Stimulated activated memory B cell treated with anti-CD40 and anti-IgM and Interleukin-4, amounts not matched to agents 10 μg/mL and 1 μg/mL and 100 μg/mL, for 72 hours (primary cell): ENCODE data around the gene TNFAIP8.

Source experiments
- ATAC-seq: fragments of 150-1000 bp; cut with Tn5 transposase; 2 replicates; pipeline ENCODE4 v1.10.0; 2021
- H3K27ac Mint-ChIP-seq: one replicate; pipeline ENCODE4 v1.8.0; 2022; ENCODE audit warnings: mild to moderate bottlenecking, mixed read lengths
- H3K27me3 Mint-ChIP-seq: one replicate; pipeline ENCODE4 v1.8.0; 2022; ENCODE audit warnings: mixed read lengths
- H3K36me3 Mint-ChIP-seq: one replicate; pipeline ENCODE4 v1.8.0; 2022; ENCODE audit warnings: mixed read lengths
- H3K4me1 Mint-ChIP-seq: one replicate; pipeline ENCODE4 v1.8.0; 2022; ENCODE audit warnings: mixed read lengths
- H3K4me3 Mint-ChIP-seq: one replicate; pipeline ENCODE4 v1.8.0; 2022; ENCODE audit warnings: mild to moderate bottlenecking, moderate library complexity, mixed read lengths
- H3K9me3 Mint-ChIP-seq: one replicate; pipeline ENCODE4 v1.8.0; 2022; ENCODE audit warnings: mixed read lengths

TNFAIP8 gene

DNA sequence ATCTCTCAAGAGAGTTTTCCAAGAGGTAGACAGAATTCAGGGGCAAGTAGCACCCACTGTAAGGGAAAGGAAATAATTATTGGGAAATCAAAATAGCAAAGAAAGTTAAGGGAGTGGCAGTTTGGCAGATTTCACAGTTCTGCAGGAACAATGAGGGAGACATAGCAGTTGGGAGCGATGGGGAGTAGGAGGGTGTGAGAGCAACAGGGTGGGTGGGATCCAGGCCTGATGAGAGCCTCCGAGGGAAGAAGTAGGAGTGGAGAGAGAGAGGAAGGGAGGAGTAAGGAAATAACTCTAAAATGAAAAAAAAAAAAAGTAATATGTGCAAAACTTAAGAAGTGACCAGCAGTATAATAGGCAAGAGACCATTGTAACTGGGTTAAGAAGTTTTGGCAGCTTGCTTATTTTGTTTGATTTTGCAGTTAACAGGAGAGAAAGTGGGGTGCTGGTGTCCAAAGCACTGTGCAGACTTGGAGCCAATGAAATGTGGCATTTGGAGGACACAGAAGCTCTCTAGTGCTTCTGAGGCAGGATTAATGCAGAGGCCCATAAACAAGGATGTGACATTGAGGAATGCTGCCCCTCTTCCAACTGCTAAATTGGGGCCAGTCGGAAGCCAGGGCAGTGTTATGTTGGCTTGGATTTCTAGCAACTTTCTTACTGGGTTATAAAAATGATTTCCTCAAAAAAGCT, 10.2 kb downstream of the TNFAIP8 start:
- Mint-ChIP-seq H3K4me3 (peak overlapping the region; percentile 71), H3K9me3 (peaks cover 3% of the 10 kb centered on the region), H3K36me3 (peaks cover 53% of the 10 kb centered on the region), H3K27me3 (no peaks in the 10 kb centered on the region), H3K27ac (peak overlapping the region; percentile 97), H3K4me1 (peaks cover 87% of the 10 kb centered on the region)
- ATAC-seq: no peak

DNA sequence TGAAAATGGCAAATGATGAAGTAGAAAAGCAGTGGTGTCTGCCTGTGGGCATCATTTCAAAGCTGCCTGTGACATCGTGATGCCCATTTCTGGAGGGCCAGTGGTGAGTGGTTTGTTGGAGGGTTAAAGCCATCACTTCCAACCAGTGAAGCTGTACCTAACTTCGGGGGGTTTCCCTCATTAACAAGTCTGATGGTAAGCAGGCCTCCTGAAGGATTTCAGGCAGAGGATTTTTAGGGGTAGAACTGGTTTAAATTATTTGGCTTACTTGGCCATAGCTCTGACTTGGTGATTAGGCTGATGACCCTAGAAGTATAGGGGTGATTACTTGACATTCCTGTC, 10.7 kb downstream of the TNFAIP8 start:
- Mint-ChIP-seq H3K27me3 (no peaks in the 10 kb centered on the region), H3K36me3 (peaks cover 53% of the 10 kb centered on the region)
- peak; percentile 41 for ATAC-seq

DNA sequence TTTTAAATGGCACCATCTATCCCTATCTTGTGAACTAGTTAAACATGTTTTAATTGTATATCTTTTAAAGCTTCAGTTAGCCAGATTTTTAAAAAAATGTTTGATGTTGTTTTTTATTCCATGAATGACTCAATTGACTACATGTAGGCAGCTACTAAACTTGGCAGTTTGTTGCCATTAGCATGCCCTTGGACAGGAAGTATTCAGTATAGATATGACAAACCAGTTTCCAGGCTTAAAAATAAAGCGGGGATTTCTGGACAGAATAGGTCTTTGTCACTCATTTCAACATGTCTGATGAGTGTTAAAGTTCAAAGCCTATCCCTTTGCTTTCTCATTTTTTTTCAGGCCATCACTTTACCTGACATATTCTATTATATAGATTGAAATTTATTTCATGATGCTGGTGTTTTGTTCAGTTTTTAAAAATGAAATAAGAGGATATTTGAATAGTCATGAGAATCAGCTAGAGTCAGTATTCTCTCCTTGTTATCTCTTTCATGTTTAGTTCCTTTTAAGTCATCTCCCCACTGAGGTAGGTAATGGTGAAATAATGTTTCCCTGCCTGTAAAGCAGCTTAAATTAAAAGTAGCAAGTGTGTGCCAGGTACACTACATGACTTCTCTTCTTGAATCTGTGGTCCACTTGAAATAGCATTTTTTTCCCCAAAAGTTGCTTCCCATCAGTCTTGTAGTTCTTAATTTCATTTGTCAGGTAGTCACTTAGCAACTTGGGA, 11.9 kb downstream of the TNFAIP8 start:
- Mint-ChIP-seq H3K36me3 (peaks cover 45% of the 10 kb centered on the region), H3K27ac (peak overlapping the region; percentile 97), H3K27me3 (no peaks in the 10 kb centered on the region), H3K4me1 (peaks cover 80% of the 10 kb centered on the region), H3K9me3 (peaks cover 3% of the 10 kb centered on the region), H3K4me3 (peak overlapping the region; percentile 71)
- ATAC-seq: peak; percentile 86

More for the DNA sequence above, 10.7 kb downstream of the TNFAIP8 start:
- Mint-ChIP-seq H3K9me3 (peaks cover 3% of the 10 kb centered on the region), H3K4me1 (peaks cover 87% of the 10 kb centered on the region), H3K4me3 (peak overlapping the region; percentile 71), H3K27ac (peak overlapping the region; percentile 97)

DNA sequence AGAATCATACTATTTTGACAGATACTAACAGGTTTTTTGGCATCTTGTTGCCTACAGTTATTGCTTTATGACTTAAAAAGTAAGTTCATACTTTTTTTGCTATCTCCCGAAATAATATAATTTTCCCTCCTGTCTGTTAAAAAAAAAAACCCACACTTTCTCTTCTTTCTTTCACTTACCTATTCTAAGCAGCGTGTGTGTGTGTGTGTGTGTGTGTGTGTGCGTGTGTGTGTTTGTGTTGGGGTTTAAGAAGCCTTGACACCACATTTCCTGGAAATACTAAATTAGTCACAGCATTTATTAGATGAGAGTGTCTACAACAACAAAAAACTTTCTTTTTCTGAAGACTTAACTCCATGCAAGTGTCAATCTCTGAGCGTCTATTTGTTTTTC, 12.4 kb downstream of the TNFAIP8 start:
- peak overlapping the region; percentile 71 for H3K4me3 Mint-ChIP-seq
- H3K27ac Mint-ChIP-seq: peak overlapping the region; percentile 97
- peaks cover 44% of the 10 kb centered on the region for H3K36me3 Mint-ChIP-seq
- H3K4me1 Mint-ChIP-seq: peaks cover 79% of the 10 kb centered on the region
- peak; percentile 66 for ATAC-seq
- H3K9me3 Mint-ChIP-seq: peaks cover 3% of the 10 kb centered on the region
- H3K27me3 Mint-ChIP-seq: no peaks in the 10 kb centered on the region

DNA sequence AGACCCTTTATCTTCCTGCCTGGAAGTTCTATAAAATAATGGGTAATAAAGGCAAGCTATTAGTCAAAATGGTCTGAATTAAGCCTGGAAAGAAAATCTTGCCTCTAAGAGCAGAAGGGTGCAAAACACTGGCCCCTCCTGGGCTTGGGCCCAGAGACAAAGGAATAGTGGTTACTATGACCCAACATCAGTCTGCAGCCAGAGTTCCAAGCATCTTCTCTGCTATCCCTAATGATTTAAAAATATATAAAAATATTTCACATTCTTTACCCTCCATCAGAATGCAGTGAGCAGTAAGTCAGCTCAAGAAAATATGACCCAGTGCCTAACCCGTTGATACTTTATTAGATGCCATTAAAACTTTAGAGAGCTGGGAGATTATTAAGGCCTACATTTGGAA, 14.7 kb downstream of the TNFAIP8 start:
- H3K27me3 Mint-ChIP-seq: no peaks in the 10 kb centered on the region
- peak overlapping the region; percentile 97 for H3K27ac Mint-ChIP-seq
- H3K4me3 Mint-ChIP-seq: no peak overlapping the region
- peaks cover 35% of the 10 kb centered on the region for H3K36me3 Mint-ChIP-seq
- H3K9me3 Mint-ChIP-seq: no peaks in the 10 kb centered on the region
- no peak for ATAC-seq
- peaks cover 76% of the 10 kb centered on the region for H3K4me1 Mint-ChIP-seq

DNA sequence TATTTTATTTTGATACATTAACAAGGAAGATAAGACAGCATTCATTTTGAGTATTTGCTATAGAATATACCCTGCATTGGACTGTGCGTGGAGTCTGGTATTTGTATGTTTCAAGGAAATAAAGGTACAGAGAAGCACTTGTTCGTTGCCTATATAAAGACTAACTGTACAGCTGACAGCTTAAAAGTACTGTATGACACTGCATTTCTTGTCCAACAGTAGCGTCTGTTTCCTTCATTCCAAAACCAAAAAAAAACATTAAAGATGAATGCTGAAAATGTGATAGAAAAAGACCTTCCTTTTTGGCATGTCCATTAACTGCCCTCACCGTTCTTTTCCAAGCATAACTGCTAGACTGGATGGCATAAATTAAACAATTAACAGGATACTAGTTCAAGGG, 15.3 kb downstream of the TNFAIP8 start:
- H3K36me3 Mint-ChIP-seq: peaks cover 28% of the 10 kb centered on the region
- ATAC-seq: no peak
- no peak overlapping the region for H3K4me3 Mint-ChIP-seq

DNA sequence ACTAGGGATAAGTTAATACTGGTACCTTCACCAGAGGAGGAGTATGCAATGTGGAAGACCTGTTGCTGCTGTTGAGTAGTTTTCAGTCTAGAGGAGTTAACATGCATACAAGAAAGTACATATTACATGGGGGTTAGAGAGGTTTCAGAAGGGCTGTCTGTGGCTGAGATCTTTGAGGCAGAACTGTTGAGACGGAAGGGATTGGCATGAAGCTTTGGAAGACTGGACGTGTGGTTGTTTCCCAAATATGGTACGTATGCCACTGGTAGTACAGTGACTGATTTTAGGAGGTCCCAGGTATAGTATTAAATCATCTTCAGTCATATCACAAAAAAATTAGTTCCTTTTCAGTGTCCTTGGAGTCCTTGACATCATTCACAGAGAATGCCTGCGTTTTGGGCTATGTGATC, 17.6 kb downstream of the TNFAIP8 start:
- Mint-ChIP-seq H3K27me3 (no peaks in the 10 kb centered on the region), H3K36me3 (peaks cover 23% of the 10 kb centered on the region), H3K27ac (peak overlapping the region; percentile 71), H3K4me1 (peaks cover 59% of the 10 kb centered on the region), H3K9me3 (no peaks in the 10 kb centered on the region), H3K4me3 (no peak overlapping the region)
- ATAC-seq: peak; percentile 64

More for the DNA sequence above, 15.3 kb downstream of the TNFAIP8 start:
- Mint-ChIP-seq H3K27me3 (no peaks in the 10 kb centered on the region), H3K9me3 (no peaks in the 10 kb centered on the region), H3K4me1 (peaks cover 69% of the 10 kb centered on the region), H3K27ac (peak overlapping the region; percentile 97)

DNA sequence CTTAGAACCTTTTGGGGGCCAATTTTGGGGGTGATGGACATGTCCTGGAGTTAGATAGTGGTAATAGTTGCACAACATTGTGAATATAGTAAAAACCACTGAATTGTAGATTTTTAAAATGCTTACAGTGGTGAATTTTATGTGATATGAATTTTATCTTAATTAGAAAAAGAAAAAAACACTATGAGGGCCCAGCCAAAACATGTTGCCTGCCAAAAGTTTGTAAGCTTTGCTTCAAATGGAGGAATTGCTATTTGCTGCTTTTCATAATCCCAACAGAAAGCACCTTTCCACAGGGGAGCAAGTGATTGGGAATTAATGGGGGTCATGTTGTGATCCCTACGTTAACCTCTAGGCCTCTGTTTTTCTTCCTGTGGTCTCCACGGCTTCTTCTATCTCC, 19.1 kb downstream of the TNFAIP8 start:
- Mint-ChIP-seq H3K9me3 (no peaks in the 10 kb centered on the region), H3K36me3 (peaks cover 28% of the 10 kb centered on the region), H3K27ac (no peak overlapping the region), H3K4me3 (no peak overlapping the region), H3K27me3 (no peaks in the 10 kb centered on the region), H3K4me1 (peaks cover 59% of the 10 kb centered on the region)
- ATAC-seq: no peak

DNA sequence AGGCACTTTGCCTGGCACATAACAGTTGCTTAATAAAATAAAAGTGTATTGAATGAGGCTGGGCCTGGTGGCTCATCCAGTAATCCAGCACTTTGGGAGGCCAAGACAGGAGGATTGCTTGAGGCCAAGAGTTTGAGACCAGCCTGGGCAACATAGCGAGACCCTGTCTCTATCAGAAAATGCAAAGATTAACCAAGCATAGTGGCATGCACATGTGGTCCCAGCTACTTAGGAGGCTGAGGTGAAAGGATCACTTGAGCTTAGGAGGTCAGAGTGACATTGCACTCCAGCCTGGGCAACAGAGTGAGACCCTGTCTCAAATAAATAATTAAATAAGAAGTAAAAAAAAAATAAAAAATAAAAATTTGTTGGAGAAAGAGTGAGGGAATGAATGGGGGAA, 21.2 kb downstream of the TNFAIP8 start:
- Mint-ChIP-seq H3K9me3 (no peaks in the 10 kb centered on the region), H3K4me1 (peaks cover 57% of the 10 kb centered on the region), H3K27ac (no peak overlapping the region), H3K36me3 (peaks cover 28% of the 10 kb centered on the region), H3K4me3 (no peak overlapping the region), H3K27me3 (no peaks in the 10 kb centered on the region)
- ATAC-seq: no peak

DNA sequence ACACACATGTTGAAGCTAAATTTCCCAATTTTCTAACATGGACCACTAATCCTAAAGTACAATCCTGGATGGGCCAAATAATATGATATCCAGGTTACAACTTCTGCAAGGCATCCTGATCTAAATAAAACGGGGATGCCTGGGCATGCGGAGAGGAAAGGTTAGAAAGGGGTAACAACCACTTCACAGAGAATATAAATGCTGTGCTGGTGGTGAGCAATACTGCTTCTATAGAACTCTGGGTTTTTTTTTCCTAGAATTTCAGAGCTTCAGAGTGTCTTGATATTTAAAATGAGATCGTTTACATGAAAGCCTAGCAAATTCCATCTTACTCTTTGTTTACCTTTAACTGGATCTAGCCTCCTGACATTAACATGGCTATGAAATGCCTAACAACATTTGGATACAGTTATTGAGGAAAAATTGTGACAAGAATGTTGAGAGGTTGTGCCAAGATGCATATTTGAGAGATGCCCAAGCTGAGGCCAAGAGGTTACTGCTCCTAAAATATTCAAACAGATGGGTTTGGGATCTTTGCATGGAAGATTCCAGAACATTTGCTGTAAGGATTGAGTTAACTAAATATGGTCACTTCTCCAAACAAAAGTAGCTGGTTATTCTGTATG, 22.4 kb downstream of the TNFAIP8 start:
- peaks cover 27% of the 10 kb centered on the region for H3K36me3 Mint-ChIP-seq
- no peaks in the 10 kb centered on the region for H3K27me3 Mint-ChIP-seq
- peak overlapping the region; percentile 62 for H3K27ac Mint-ChIP-seq
- H3K4me3 Mint-ChIP-seq: no peak overlapping the region
- H3K4me1 Mint-ChIP-seq: peaks cover 64% of the 10 kb centered on the region
- no peak for ATAC-seq
- H3K9me3 Mint-ChIP-seq: no peaks in the 10 kb centered on the region

DNA sequence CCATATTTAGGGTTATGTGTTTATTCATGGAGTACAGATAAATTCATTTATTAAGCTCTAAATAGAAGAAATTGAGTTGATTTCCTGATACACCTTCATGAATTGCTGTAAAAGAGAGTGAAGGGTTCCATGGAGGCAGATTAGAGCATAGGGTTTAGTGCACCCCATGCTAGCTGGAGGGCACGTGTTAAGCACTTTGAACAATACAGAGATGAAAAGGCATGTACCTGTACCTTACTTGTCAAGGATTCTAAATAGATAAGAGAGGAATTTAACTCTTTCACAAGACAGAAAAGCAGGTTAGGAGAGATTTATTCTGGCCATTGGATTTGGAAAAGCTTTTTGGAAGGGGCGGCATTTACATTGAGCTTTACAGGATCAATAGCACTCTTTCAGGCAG, 23.3 kb downstream of the TNFAIP8 start:
- peaks cover 21% of the 10 kb centered on the region for H3K36me3 Mint-ChIP-seq
- H3K4me3 Mint-ChIP-seq: no peak overlapping the region
- ATAC-seq: no peak
- peak overlapping the region; percentile 62 for H3K27ac Mint-ChIP-seq
- no peaks in the 10 kb centered on the region for H3K27me3 Mint-ChIP-seq
- peaks cover 65% of the 10 kb centered on the region for H3K4me1 Mint-ChIP-seq
- no peaks in the 10 kb centered on the region for H3K9me3 Mint-ChIP-seq

DNA sequence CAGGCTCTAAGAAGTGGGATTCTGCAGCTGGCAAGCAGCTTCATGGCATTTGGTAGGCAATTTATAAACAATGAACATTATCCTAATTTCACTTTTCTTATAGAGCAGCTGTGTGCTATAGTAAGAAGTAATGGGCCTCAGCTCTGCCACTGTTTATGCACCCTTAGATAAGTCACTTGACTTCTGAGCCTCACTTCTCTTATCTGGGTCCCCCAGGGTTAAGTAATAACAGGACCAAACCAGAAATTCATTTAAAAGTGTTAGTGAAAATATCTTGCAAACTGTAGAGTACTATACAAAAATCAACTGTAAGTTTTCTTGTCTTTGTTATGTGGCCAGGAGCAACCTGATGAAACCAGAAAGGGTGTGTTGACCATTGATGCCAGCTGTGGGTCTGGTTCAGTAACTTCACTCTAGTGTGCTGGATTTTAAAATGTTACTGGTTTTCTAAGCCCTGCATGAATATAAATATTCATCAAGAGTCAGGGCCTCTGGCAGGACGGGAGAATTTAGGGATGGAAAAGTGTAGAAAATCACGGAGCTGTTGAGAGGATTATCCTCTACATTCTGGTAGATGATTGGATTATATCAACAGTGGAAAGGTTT, 24.2 kb downstream of the TNFAIP8 start:
- no peak overlapping the region for H3K4me3 Mint-ChIP-seq

DNA sequence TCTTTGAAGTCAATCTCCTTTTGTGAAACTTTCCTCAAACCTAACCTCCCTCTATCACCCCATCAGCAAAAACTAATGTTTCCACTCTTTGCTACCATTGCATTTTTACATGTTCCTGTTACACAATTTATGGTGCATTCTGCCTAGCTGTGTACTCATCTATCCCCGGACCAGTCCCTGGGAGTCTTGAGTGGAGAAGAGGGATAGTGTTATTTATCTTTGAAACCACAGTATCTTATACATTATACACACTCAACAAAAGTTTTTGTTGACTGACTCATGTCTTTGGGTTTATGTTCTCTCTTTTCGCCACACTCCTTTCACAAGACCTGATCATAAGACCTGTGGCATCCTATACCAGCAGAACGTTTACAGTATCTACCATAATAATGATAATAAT, 26.4 kb downstream of the TNFAIP8 start:
- peaks cover 79% of the 10 kb centered on the region for H3K4me1 Mint-ChIP-seq
- H3K27ac Mint-ChIP-seq: no peak overlapping the region
- no peak for ATAC-seq
- no peaks in the 10 kb centered on the region for H3K27me3 Mint-ChIP-seq
- H3K9me3 Mint-ChIP-seq: no peaks in the 10 kb centered on the region
- H3K36me3 Mint-ChIP-seq: peaks cover 44% of the 10 kb centered on the region
- H3K4me3 Mint-ChIP-seq: no peak overlapping the region

More for the DNA sequence above, 24.2 kb downstream of the TNFAIP8 start:
- H3K9me3 Mint-ChIP-seq: no peaks in the 10 kb centered on the region
- ATAC-seq: no peak
- peaks cover 23% of the 10 kb centered on the region for H3K36me3 Mint-ChIP-seq
- H3K27ac Mint-ChIP-seq: peak overlapping the region; percentile 62
- H3K4me1 Mint-ChIP-seq: peaks cover 68% of the 10 kb centered on the region
- H3K27me3 Mint-ChIP-seq: no peaks in the 10 kb centered on the region

DNA sequence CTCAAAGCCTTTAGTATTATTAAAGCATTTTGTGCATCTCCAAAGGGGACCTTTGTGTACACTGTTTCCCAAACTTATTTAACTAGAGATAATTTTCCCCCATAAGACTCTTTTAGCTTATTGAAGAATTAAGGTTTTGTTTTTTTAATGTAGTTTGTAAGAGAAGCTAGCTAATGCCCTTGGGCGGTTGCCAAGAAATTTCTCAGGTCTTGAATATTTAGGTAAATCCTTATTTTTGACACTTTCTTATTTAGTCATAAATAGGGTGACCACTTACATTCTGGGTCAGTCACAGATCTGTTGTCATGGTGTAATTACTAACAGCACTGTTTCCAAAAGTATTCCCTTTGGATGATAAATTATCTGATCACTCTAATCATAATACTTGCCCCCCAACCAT, 27.2 kb downstream of the TNFAIP8 start:
- Mint-ChIP-seq H3K4me3 (no peak overlapping the region), H3K9me3 (no peaks in the 10 kb centered on the region), H3K27me3 (no peaks in the 10 kb centered on the region), H3K27ac (peak overlapping the region; percentile 68), H3K36me3 (peaks cover 46% of the 10 kb centered on the region), H3K4me1 (peaks cover 87% of the 10 kb centered on the region)
- no peak for ATAC-seq

DNA sequence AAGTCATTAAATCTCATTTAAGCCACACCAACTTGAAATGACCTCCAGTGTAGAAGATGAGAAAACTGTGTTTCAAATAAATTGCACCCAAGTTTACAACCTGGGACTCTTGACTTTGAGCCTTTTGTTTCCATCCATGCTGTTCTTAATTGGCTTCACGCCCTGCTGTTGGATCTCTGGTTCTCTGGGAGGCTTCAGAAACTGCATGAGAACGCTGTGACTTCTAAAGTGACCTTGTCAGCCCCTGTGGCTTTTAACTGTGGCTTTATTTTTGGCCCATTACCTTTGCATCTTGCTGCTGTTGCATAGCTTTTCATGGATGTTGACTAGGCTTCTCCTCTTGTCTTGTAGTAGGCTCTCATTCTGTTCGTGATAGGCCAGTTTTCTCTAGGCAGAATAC, 29.3 kb downstream of the TNFAIP8 start:
- no peak for ATAC-seq

More for the DNA sequence above, 29.3 kb downstream of the TNFAIP8 start:
- peaks cover 56% of the 10 kb centered on the region for H3K36me3 Mint-ChIP-seq
- H3K27ac Mint-ChIP-seq: peak overlapping the region; percentile 68
- H3K4me3 Mint-ChIP-seq: no peak overlapping the region
- H3K27me3 Mint-ChIP-seq: no peaks in the 10 kb centered on the region
- H3K4me1 Mint-ChIP-seq: peaks cover 87% of the 10 kb centered on the region
- no peaks in the 10 kb centered on the region for H3K9me3 Mint-ChIP-seq
